CD4-positive, alpha-beta T cell treated with Interferon gamma for 1 hour (primary cell): Measurements from ENCODE around the gene GTF3C2.
"Not testable (repeated sequence)": the region's sequence is repeated elsewhere in the genome, so short reads cannot be mapped to it uniquely, and the experiment has no call there.

Experiments
- DNase-seq: peaks from one replicate; pipeline ENCODE4 v3.0.0-alpha.2; 2020

Gene GTF3C2

GRCh38 chr2:27372937-27373336 lies 16.4 kb upstream of the GTF3C2 start:
- DNase-seq: no peak

- peak; percentile 57 for DNase-seq
These were observed 14.5 kb upstream of the GTF3C2 start for GRCh38 chr2:27370816-27371620.

- peak; percentile 99 for DNase-seq
These were observed 13.7 kb upstream of the GTF3C2 start, which contains the start of the genes EIF2B4 and SNX17 for GRCh38 chr2:27370026-27370815. Gene EIF2B4, minus strand, starts transcription at chr2:27370338. Its CDS starts 24 bp downstream, at chr2:27370314. Gene SNX17, plus strand, starts transcription at chr2:27370616. Its CDS starts 128 bp downstream, at chr2:27370744.

GRCh38 chr2:27369471-27370025 lies 13.0 kb upstream of the GTF3C2 start:
- DNase-seq: no peak

GRCh38 chr2:27363933-27364332 lies 7.4 kb upstream of the GTF3C2 start:
- DNase-seq: no peak

GRCh38 chr2:27362678-27363420 lies 6.3 kb upstream of the GTF3C2 start:
- no peak for DNase-seq

GRCh38 chr2:27356056-27356381 lies 545 bp downstream of the GTF3C2 start:
- no peak for DNase-seq

- no peak for DNase-seq
These were observed 2.0 kb downstream of the GTF3C2 start for GRCh38 chr2:27354597-27354927.

- DNase-seq: no peak
These were observed 2.6 kb downstream of the GTF3C2 start for GRCh38 chr2:27353762-27354596.

- DNase-seq: not testable (repeated sequence)
These were observed 3.2 kb downstream of the GTF3C2 start for GRCh38 chr2:27353386-27353761.

GRCh38 chr2:27351802-27352598 lies 4.6 kb downstream of the GTF3C2 start:
- DNase-seq: no peak

GRCh38 chr2:27350106-27350693 lies 6.4 kb downstream of the GTF3C2 start:
- DNase-seq: no peak

GRCh38 chr2:27347641-27348040 lies 8.9 kb downstream of the GTF3C2 start:
- DNase-seq: no peak

- DNase-seq: no peak
These were observed 20.4 kb downstream of the GTF3C2 start for GRCh38 chr2:27336173-27336572.

GRCh38 chr2:27335311-27335710 lies 21.3 kb downstream of the GTF3C2 start:
- no peak for DNase-seq

GRCh38 chr2:27324720-27325119 lies 31.8 kb downstream of the GTF3C2 start:
- DNase-seq: no peak

- DNase-seq: no peak
These were observed 32.8 kb downstream of the GTF3C2 start for GRCh38 chr2:27323596-27324285.

GRCh38 chr2:27322766-27323595 lies 33.6 kb downstream of the GTF3C2 start, which contains the start of gene MPV17:
Gene MPV17, minus strand, starts transcription at chr2:27323097. Its CDS starts 580 bp downstream, at chr2:27322517.
- DNase-seq: peak; percentile 85

GRCh38 chr2:27322301-27322765 lies 34.2 kb downstream of the GTF3C2 start:
- no peak for DNase-seq
